ENCODE results near the gene PALD1. TPM values are rescaled to one million over a fixed set of nuclear protein-coding genes. Genes with fewer than 3 reads are reported as not detected.
"Not testable (repeated sequence)": the region's sequence is repeated elsewhere in the genome, so short reads cannot be mapped to it uniquely, and the experiment has no call there.

PALD1 gene
- total RNA-seq, 1 experiment from 2014 or later = 1.6 TPM

DNA sequence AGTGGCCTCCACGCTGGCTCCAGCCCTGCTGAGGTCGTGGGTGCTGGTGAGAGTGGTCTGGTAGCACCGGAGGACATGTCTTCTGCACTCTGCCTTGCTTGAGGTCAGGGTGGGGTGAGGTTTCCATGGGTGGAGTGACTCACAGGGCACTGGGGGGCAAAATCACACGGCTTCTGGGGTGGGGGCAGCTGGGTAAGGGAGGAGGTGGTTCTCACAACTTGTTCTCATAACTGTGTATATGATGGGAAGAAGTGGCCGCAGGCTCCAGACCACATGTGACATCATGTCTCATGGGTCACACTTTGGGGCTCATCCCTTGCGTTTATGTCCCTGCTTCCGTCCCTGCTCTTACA lies 124.9 kb downstream of the PALD1 start:
- DNase-seq (ENCODE audit: low read depth) = no peak
- in situ Hi-C loops (cut with HindIII; ENCODE audit: low pct_unique_long_range_greater_than_20kb, low sequenced_read_pairs) = no loop called here

- in situ Hi-C loops (cut with HindIII; ENCODE audit: low pct_unique_long_range_greater_than_20kb, low sequenced_read_pairs) = no loop called here
- DNase-seq (ENCODE audit: low read depth) = no peak
Measured at GRCh38 chr10:70604106-70604505, 125.5 kb downstream of the PALD1 start.

- no peak for DNase-seq (ENCODE audit: low read depth)
- in situ Hi-C loops (cut with HindIII; ENCODE audit: low pct_unique_long_range_greater_than_20kb, low sequenced_read_pairs) = no loop called here
Measured at GRCh38 chr10:70605161-70605560, 126.6 kb downstream of the PALD1 start.

- no peak for DNase-seq (ENCODE audit: low read depth)
- in situ Hi-C loops (cut with HindIII; ENCODE audit: low pct_unique_long_range_greater_than_20kb, low sequenced_read_pairs) = no loop called here
Measured at GRCh38 chr10:70607936-70608335, 129.4 kb downstream of the PALD1 start.

- DNase-seq (ENCODE audit: low read depth) = no peak
- in situ Hi-C loops (cut with HindIII; ENCODE audit: low pct_unique_long_range_greater_than_20kb, low sequenced_read_pairs) = no loop called here
Measured at GRCh38 chr10:70613941-70614340, 135.4 kb downstream of the PALD1 start.

- in situ Hi-C loops (cut with HindIII; ENCODE audit: low pct_unique_long_range_greater_than_20kb, low sequenced_read_pairs); DNase-seq (ENCODE audit: low read depth): not testable (repeated sequence)
Measured at GRCh38 chr10:70614364-70614763, 135.8 kb downstream of the PALD1 start.

- DNase-seq (ENCODE audit: low read depth) = no peak
- in situ Hi-C loops (cut with HindIII; ENCODE audit: low pct_unique_long_range_greater_than_20kb, low sequenced_read_pairs) = no loop called here
Measured at GRCh38 chr10:70615211-70615610, 136.6 kb downstream of the PALD1 start.

DNA sequence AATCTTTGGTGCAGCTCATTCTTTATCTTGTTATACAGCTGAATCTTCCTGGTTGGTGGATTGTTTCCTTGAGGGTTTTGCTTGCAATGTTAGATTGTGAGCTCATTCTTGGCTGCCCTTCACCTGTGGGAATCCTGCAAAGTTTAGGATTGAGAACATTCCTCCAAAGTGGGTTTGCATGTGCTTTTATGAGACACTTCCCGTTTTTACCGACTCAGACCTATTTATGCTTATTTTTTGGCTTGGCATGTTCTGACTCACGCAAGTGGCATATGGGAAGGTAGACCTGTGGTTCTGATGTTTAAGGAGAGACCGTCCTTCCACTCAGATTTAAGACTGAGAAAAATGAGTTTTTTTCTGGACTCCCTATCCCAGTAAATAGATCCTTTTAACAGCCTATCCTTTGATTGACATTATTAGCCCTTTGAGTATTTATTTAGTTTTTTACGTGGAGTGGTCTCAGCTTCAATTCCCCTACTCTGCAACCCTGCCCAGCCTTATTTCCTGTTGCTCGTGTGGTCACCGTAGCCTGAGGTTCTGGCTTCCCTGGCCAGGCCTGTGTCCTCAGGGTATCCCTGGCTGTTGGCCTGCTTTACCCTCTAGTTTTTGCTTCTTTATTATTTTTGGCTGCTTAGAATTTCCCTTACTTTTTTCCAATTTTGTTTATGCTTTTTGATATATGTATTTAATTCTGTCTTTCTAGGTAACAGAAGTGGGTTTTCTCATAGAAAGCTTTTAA lies 137.4 kb downstream of the PALD1 start:
- DNase-seq (ENCODE audit: low read depth) = no peak
- in situ Hi-C loops (cut with HindIII; ENCODE audit: low pct_unique_long_range_greater_than_20kb, low sequenced_read_pairs) = no loop called here

DNA sequence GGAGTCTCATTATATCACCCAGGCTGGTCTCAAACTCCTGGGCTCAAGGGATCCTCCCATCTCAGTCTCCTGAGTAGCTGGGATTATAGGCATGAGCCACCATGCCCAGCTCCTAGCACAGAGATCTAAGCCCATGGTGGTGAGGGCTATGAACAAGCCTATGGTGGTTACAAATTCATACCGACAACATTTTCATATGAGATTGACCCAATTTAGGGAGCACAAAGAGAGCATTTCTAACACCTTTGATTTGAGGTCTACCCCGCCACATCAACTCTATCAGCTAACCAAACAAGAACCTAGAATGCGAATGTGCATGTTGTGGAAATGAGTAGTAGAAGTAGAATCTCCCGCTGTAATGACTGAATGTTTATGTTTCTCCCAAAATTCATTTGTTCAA lies 138.2 kb downstream of the PALD1 start:
- DNase-seq (ENCODE audit: low read depth) = no peak
- in situ Hi-C loops (cut with HindIII; ENCODE audit: low pct_unique_long_range_greater_than_20kb, low sequenced_read_pairs) = no loop called here

Other genes with a start within 250 kb of the PALD1 start
- gene PPA1, start 245.3 kb upstream of the PALD1 start, total RNA-seq (2014; rRNA removed; shearing (Covaris generic); ENCODE audit: low replicate concordance) = 182 and 204 TPM in 2 replicates
- gene NPFFR1, start 194.8 kb upstream of the PALD1 start, total RNA-seq (2014; rRNA removed; shearing (Covaris generic); ENCODE audit: low replicate concordance) = not detected in 2 replicates
- 29.0 and 36.1 TPM in 2 replicates for gene LRRC20, start 96.1 kb upstream of the PALD1 start, total RNA-seq (2014; rRNA removed; shearing (Covaris generic); ENCODE audit: low replicate concordance)
- 5.0 and 6.5 TPM in 2 replicates for gene EIF4EBP2, start 74.6 kb upstream of the PALD1 start, total RNA-seq (2014; rRNA removed; shearing (Covaris generic); ENCODE audit: low replicate concordance)
- gene NODAL, start 37.1 kb upstream of the PALD1 start, total RNA-seq (2014; rRNA removed; shearing (Covaris generic); ENCODE audit: low replicate concordance) = not detected in 2 replicates
- not detected in 2 replicates for gene PRF1, start 124.0 kb downstream of the PALD1 start, total RNA-seq (2014; rRNA removed; shearing (Covaris generic); ENCODE audit: low replicate concordance)
- gene ADAMTS14, start 193.7 kb downstream of the PALD1 start, total RNA-seq (2014; rRNA removed; shearing (Covaris generic); ENCODE audit: low replicate concordance) = 0.37 and 1.0 TPM in 2 replicates

All from Caki2 (cell line).